ENCODE data around the gene UGT1A5.

UGT1A5 gene

DNA sequence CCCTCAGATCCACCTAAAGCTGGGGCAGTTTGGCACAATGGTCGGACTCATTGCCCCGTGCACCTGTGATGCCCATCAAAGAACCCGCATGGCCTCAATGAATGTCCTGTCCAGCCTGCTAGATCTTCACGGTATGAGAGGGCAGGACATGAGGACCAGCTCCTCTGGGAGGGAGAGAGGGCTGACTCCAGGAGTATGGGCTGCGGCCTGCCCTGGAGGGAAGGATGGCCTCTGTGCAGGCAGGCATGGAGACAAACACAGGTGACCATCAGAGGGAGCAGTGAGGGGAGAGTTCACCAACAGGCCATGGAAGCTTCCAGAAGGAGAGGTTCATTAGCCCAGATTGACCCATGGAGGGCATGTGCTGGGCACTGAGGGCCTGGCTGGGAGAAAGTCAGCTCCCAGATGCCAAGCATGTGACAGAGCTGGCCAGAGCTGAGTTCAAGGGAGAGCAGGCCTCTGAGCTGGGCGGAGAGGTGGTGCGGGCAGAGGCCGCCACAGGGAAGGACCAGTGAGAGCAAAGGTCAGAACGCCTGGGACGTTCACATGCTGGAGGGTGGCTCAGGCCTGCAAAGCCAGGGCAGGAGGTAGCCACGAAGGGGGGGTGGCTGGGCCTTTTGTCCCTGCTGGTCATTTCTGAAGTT is 105.4 kb downstream of the UGT1A5 start:
- Histone ChIP-seq H3K27ac (ENCODE audit: extremely low read depth, low read depth, low read length) (no peak overlapping the region), H3K4me3 (ENCODE audit: low read depth, low read length) (no peak overlapping the region), H3K9me3 (ENCODE audit: control insufficient read depth, insufficient read depth, low read depth, low read length) (no peaks in the 10 kb centered on the region), H3K4me1 (ENCODE audit: control insufficient read depth, insufficient read depth, low read length) (peaks cover 5% of the 10 kb centered on the region; the same call in 1 of the 2 replicates), H3K36me3 (ENCODE audit: control insufficient read depth in 2 of 2, insufficient read depth in 1 of 2, low read length in 2 of 2) (no peaks in the 10 kb centered on the region)
- POLR2A ChIA-PET: no interaction called here
- CTCF ChIA-PET: interaction anchor here (1.1 kb wide), 1 partner anchor 765 kb away, joined by 3 read pairs; no protein-coding TSS in a partner anchor
- TF ChIP-seq ZFP3 (tag by site-specific recombination; IDR thresholded peaks at IDR 0.05; ENCODE audit: low read depth): no peak
- TF ChIP-seq ZNF174 (tag by site-specific recombination; IDR thresholded peaks at IDR 0.05): no peak
- TF ChIP-seq ZNF248 (tag by site-specific recombination; IDR thresholded peaks at IDR 0.05): no peak
- TF ChIP-seq, protein P1, sequence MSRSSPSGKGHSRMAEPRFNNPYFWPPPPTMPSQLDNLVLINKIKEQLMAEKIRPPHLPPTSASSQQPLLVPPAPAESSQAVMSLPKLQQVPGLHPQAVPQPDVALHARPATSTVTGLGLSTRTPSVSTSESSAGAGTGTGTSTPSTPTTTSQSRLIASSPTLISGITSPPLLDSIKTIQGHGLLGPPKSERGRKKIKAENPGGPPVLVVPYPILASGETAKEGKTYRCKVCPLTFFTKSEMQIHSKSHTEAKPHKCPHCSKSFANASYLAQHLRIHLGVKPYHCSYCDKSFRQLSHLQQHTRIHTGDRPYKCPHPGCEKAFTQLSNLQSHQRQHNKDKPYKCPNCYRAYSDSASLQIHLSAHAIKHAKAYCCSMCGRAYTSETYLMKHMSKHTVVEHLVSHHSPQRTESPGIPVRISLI (tag by site-specific recombination; IDR thresholded peaks at IDR 0.05): no peak
- no peak for TF ChIP-seq ZNF23 (tag by site-specific recombination; IDR thresholded peaks at IDR 0.05; ENCODE audit: borderline replicate concordance)
- TF ChIP-seq ZNF350 (tag by site-specific recombination; IDR thresholded peaks at IDR 0.05): no peak
- TF ChIP-seq SETDB1 (IDR thresholded peaks at IDR 0.05; ENCODE audit: insufficient read length, low read length): no peak
- TF ChIP-seq ZBTB21 (tag by site-specific recombination; IDR thresholded peaks at IDR 0.05): no peak
- no peak for TF ChIP-seq ZIC2 (tag by site-specific recombination; IDR thresholded peaks at IDR 0.05)
- TF ChIP-seq, protein P2, sequence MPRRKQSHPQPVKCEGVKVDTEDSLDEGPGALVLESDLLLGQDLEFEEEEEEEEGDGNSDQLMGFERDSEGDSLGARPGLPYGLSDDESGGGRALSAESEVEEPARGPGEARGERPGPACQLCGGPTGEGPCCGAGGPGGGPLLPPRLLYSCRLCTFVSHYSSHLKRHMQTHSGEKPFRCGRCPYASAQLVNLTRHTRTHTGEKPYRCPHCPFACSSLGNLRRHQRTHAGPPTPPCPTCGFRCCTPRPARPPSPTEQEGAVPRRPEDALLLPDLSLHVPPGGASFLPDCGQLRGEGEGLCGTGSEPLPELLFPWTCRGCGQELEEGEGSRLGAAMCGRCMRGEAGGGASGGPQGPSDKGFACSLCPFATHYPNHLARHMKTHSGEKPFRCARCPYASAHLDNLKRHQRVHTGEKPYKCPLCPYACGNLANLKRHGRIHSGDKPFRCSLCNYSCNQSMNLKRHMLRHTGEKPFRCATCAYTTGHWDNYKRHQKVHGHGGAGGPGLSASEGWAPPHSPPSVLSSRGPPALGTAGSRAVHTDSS (tag by site-specific recombination; IDR thresholded peaks at IDR 0.05): no peak
- TF ChIP-seq SCRT1 (tag by site-specific recombination; IDR thresholded peaks at IDR 0.05; ENCODE audit: borderline replicate concordance): no peak
- no peak for TF ChIP-seq ZNF302 (tag by site-specific recombination; IDR thresholded peaks at IDR 0.05; ENCODE audit: low read depth)
- TF ChIP-seq ZNF184 (tag by site-specific recombination; IDR thresholded peaks at IDR 0.05): no peak
- TF ChIP-seq ZNF311 (tag by site-specific recombination; IDR thresholded peaks at IDR 0.05; ENCODE audit: borderline replicate concordance): no peak

DNA sequence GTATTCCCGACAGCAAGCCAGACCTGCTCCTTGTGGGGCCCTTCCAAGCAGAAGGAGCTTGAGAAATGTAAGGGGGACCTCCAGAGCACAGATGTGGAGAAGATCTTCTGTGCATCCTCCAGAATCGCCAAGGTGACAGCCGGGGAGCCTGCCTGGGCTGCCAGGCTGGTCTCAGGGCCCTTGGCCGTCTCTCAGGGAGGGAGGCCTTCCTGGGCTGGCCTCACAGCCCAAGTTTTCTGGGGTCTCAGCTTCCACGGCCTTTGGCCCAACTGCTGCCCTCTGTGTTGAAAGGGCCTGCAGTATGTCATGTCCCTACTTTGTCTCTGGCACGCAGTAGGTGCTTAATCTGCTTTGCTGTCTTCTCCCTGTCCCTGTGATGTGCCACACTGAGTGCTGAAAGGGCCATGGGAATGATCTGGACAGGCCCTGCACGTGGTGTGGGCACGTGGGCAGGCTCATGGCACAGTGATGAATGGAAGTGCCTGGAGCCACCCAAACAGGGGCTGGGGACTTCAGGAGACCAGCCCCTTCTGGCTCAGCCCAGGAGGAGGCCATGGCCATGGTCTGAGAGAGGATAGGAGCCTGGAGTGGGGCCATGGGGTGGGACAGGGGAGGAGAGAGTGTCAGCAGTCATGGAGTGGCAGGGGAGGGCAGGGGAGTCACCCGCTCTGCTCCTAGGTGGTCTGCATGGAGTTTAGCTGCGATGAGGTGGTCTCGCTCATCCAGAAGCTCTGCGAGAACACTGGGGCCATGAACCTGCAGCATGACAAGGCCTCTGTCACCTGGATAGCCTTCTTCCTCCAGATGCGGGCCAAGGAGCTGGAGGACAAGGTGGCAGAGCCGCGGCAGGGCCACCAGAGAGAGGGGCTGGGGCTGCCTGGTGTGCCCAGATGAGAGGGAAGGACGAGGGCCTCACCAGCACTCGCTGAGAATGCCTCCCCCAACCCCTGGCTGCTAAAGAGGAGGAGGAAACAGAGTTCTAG is 106.2 kb downstream of the UGT1A5 start:
- ChIA-PET CTCF (no interaction called here), POLR2A (no interaction called here)
- TF ChIP-seq HOXD13 (CRISPR knock-in tag; IDR thresholded peaks at IDR 0.05; ENCODE audit: borderline replicate concordance) (no peak), ZFP3 (tag by site-specific recombination; IDR thresholded peaks at IDR 0.05; ENCODE audit: low read depth) (no peak), ZNF473 (tag by site-specific recombination; IDR thresholded peaks at IDR 0.05) (no peak), KLF10 (tag by site-specific recombination; IDR thresholded peaks at IDR 0.05) (no peak), WT1 (tag by site-specific recombination; IDR thresholded peaks at IDR 0.05) (no peak), HOXC10 (CRISPR knock-in tag; IDR thresholded peaks at IDR 0.05) (no peak), ZBTB21 (tag by site-specific recombination; IDR thresholded peaks at IDR 0.05) (no peak), MYNN (tag by site-specific recombination; IDR thresholded peaks at IDR 0.05; ENCODE audit: borderline replicate concordance) (no peak), HOXA7 (CRISPR knock-in tag; IDR thresholded peaks at IDR 0.05; ENCODE audit: borderline replicate concordance) (no peak), ZNF558 (tag by site-specific recombination; IDR thresholded peaks at IDR 0.05) (no peak), ZNF292 (tag by site-specific recombination; IDR thresholded peaks at IDR 0.05; ENCODE audit: borderline replicate concordance, low read depth) (no peak), ZNF37A (tag by site-specific recombination; IDR thresholded peaks at IDR 0.05) (no peak)
- TF ChIP-seq, protein P3, sequence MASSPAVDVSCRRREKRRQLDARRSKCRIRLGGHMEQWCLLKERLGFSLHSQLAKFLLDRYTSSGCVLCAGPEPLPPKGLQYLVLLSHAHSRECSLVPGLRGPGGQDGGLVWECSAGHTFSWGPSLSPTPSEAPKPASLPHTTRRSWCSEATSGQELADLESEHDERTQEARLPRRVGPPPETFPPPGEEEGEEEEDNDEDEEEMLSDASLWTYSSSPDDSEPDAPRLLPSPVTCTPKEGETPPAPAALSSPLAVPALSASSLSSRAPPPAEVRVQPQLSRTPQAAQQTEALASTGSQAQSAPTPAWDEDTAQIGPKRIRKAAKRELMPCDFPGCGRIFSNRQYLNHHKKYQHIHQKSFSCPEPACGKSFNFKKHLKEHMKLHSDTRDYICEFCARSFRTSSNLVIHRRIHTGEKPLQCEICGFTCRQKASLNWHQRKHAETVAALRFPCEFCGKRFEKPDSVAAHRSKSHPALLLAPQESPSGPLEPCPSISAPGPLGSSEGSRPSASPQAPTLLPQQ (tag by site-specific recombination; IDR thresholded peaks at IDR 0.05): no peak
- TF ChIP-seq, protein P1 (tag by site-specific recombination; IDR thresholded peaks at IDR 0.05): no peak
- TF ChIP-seq, protein P4, sequence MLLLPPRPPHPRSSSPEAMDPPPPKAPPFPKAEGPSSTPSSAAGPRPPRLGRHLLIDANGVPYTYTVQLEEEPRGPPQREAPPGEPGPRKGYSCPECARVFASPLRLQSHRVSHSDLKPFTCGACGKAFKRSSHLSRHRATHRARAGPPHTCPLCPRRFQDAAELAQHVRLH (tag by site-specific recombination; IDR thresholded peaks at IDR 0.05): no peak
- no peak overlapping the region for H3K27ac ChIP-seq (ENCODE audit: extremely low read depth, low read depth, low read length)
- no peaks in the 10 kb centered on the region for H3K36me3 ChIP-seq (ENCODE audit: control insufficient read depth in 2 of 2, insufficient read depth in 1 of 2, low read length in 2 of 2)
- peaks cover 5% of the 10 kb centered on the region; the same call in 1 of the 2 replicates for H3K4me1 ChIP-seq (ENCODE audit: control insufficient read depth, insufficient read depth, low read length)
- no peaks in the 10 kb centered on the region for H3K9me3 ChIP-seq (ENCODE audit: control insufficient read depth, insufficient read depth, low read depth, low read length)
- no peak overlapping the region for H3K4me3 ChIP-seq (ENCODE audit: low read depth, low read length)

Measured in HEK293 (cell line).